ENCODE results near the gene P2RX2.

P2RX2 gene

GRCh38 chr12:132668191-132669088, 49.9 kb downstream of the P2RX2 start:
- no peak for DNase-seq

DNA sequence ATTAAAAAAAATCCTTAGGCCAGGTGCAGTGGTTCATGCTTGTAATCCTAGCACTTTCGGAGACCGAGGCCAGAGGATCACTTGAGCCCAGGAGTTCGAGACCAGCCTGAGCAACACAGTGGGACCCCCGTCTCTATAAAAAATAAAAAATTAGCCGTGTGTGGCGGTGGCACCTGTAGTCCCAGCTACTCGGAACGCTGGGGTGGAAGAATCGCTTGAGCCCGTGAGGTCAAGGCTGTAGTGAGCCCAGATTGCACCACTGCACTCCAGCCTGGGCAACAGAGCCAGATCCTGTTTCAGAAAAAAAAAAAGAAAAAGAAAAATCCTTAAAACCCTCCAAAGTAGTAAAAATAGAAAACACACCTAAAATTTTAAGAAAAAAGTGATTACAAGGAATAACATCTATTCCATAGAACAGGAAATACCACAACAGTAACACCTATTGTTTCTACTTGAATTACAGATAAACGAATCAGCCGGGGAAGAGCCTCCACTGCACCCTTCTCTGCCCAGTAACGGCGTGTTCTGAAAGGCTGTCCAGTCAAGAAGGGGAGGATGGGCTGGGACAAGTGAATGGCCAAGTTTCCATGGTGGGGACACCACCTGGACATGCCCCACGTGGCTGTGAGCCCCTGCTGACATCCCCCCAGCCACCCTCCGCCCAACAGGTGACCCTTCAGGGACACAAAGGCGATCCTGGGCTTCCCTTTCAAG, 50.7 kb downstream of the P2RX2 start:
- DNase-seq = no peak

Data from CD4-positive, alpha-beta T cell treated with Interleukin-15 for 1 hour (primary cell).